ENCODE data around the gene SIL1. TPM values are rescaled to one million over a fixed set of nuclear protein-coding genes. Genes with fewer than 3 reads are reported as not detected.

Gene SIL1
- total and polyA plus RNA-seq, 2 of the 8 experiments (the other 6 are each of a cell fraction or from before 2014, with no cell fraction given) = 8.3 to 12.8 TPM

GRCh38 chr5:139091439-139092156 is 106.6 kb downstream of the SIL1 start:
- no peaks in the 10 kb centered on the region for H3K79me2 ChIP-seq (ENCODE audit: control insufficient read depth in 1 of 2, insufficient read depth in 2 of 2, low read length in 2 of 2)
- H3K14ac ChIP-seq (ENCODE audit: insufficient read length) = no peak overlapping the region
- H3K79me1 ChIP-seq (ENCODE audit: low read depth, low read length) = no peaks in the 10 kb centered on the region
- no peak overlapping the region for H3K4me2 ChIP-seq (ENCODE audit: insufficient read depth in 1 of 2, low read depth in 2 of 2, low read length in 2 of 2)
- H3K4me3 ChIP-seq (ENCODE audit: extremely low read depth in 1 of 4, insufficient read depth in 2 of 4, low read depth in 3 of 4, low read length in 4 of 4) = no peak overlapping the region
- WGBS, 2 experiments (ENCODE audit: extremely low coverage in 1 of 2, insufficient coverage in 1 of 2, insufficient read length in 1 of 2, insufficient replicate concordance in 2 of 2, low coverage in 1 of 2, low lambda C conversion rate in 2 of 2, missing lambda C conversion rate in 1 of 2) = 90% methylated on average over 5 of the region's 5 CpGs; no CpG with 5 or more reads in 1 of the 2 experiments
- H3K27me3 ChIP-seq (replicated peaks in 1 of 4; ENCODE audit: control insufficient read depth in 3 of 4, extremely low read depth in 1 of 4, insufficient read depth in 3 of 4, low read length in 3 of 4) = no peaks in the 10 kb centered on the region
- H4K20me1 ChIP-seq (replicated peaks in 1 of 2; ENCODE audit: control insufficient read depth in 1 of 2, insufficient read depth in 2 of 2, low read length in 2 of 2) = no peaks in the 10 kb centered on the region
- no peak overlapping the region for H2AFZ ChIP-seq (ENCODE audit: low read length)
- ChIA-PET POLR2A (ENCODE audit: partially characterized antibody) (no interaction called here), CTCF (ENCODE audit: partially characterized antibody) (no interaction called here)
- H2BK20ac ChIP-seq (ENCODE audit: low read length) = no peak overlapping the region
- no peaks in the 10 kb centered on the region for H3K36me3 ChIP-seq (ENCODE audit: control insufficient read depth in 2 of 4, insufficient read depth in 4 of 4, low read length in 3 of 4)
- no peak overlapping the region for H4K91ac ChIP-seq (replicated peaks; ENCODE audit: insufficient read length, low read length)
- no peaks in the 10 kb centered on the region for H3K9me3 ChIP-seq (ENCODE audit: insufficient read depth in 2 of 2, low read depth in 1 of 2, low read length in 1 of 2)
- H4K5ac ChIP-seq (ENCODE audit: insufficient read length, low read depth, low read length) = no peak overlapping the region
- H2AK5ac ChIP-seq (ENCODE audit: low read depth, low read length) = no peak overlapping the region
- H3K4me1 ChIP-seq (replicated peaks in 1 of 4; ENCODE audit: control insufficient read depth in 3 of 4, insufficient read depth in 4 of 4, low read length in 3 of 4) = no peaks in the 10 kb centered on the region
- no peak overlapping the region for H3K4ac ChIP-seq (replicated peaks; ENCODE audit: insufficient read length, low read depth, low read length)
- no peak overlapping the region for H4K8ac ChIP-seq (ENCODE audit: extremely low read depth, insufficient read depth, low read length)
- TF ChIP-seq, protein P1, sequence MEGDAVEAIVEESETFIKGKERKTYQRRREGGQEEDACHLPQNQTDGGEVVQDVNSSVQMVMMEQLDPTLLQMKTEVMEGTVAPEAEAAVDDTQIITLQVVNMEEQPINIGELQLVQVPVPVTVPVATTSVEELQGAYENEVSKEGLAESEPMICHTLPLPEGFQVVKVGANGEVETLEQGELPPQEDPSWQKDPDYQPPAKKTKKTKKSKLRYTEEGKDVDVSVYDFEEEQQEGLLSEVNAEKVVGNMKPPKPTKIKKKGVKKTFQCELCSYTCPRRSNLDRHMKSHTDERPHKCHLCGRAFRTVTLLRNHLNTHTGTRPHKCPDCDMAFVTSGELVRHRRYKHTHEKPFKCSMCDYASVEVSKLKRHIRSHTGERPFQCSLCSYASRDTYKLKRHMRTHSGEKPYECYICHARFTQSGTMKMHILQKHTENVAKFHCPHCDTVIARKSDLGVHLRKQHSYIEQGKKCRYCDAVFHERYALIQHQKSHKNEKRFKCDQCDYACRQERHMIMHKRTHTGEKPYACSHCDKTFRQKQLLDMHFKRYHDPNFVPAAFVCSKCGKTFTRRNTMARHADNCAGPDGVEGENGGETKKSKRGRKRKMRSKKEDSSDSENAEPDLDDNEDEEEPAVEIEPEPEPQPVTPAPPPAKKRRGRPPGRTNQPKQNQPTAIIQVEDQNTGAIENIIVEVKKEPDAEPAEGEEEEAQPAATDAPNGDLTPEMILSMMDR (IDR thresholded peaks at IDR 0.05; ENCODE audit: control extremely low read depth in 1 of 3, insufficient read depth in 1 of 3, low read depth in 1 of 3, low read length in 3 of 3) = peak in 1 of 3 experiments; percentile 32; a peak in 2 of 4 replicates
- TF ChIP-seq HDAC2 (IDR thresholded peaks at IDR 0.05; ENCODE audit: borderline replicate concordance in 1 of 2, low read depth in 2 of 2, low read length in 2 of 2) (no peak), RAD21 (IDR thresholded peaks at IDR 0.05 in 1 of 2, conservative IDR thresholded peaks at IDR 0.05 in 1 of 2; ENCODE audit: low read depth in 2 of 2, low read length in 2 of 2) (peak; percentile 41 to 60)
- H3K56ac ChIP-seq (replicated peaks; ENCODE audit: insufficient read length, low read depth, low read length) = no peak overlapping the region
- no peak overlapping the region for H2BK12ac ChIP-seq (ENCODE audit: low read depth, low read length)
- no peak overlapping the region for H3K18ac ChIP-seq (ENCODE audit: extremely low read depth, low read length)
- FAIRE-seq (no peak), DNase-seq (ENCODE audit: low read depth in 1 of 2, low spot score in 2 of 2) (no peak)
- no peak overlapping the region for H3K9ac ChIP-seq (replicated peaks in 1 of 4; ENCODE audit: extremely low read depth in 1 of 4, low read depth in 3 of 4, low read length in 3 of 4)
- H2BK15ac ChIP-seq (ENCODE audit: low read length) = no peak overlapping the region
- no peak overlapping the region for H3K23ac ChIP-seq (ENCODE audit: insufficient read length)
- no peaks in the 10 kb centered on the region for H3K23me2 ChIP-seq (ENCODE audit: low read depth, low read length)
- no peak overlapping the region for H2BK120ac ChIP-seq (replicated peaks; ENCODE audit: low read depth, low read length)
- H2BK5ac ChIP-seq (ENCODE audit: low read depth, low read length) = no peak overlapping the region
- H3K27ac ChIP-seq (ENCODE audit: low read depth, low read length) = no peak overlapping the region
